PFSK-1 (cell line): ENCODE results near the gene RANBP17.

Experiments
- POLR2AphosphoS5 ChIP-seq: IDR thresholded peaks from 2 replicates; pipeline ENCODE4 v1.6.1; 2012; ENCODE audit warnings: low read depth, mild to moderate bottlenecking, control low read depth, low read length, moderate library complexity
- REST ChIP-seq, 2 experiments: IDR thresholded peaks; 2 replicates each; pipeline versions ENCODE4 v1.6.1 to v1.8.0; 2011 to 2012; ENCODE audit warnings: low read depth in 2 of 2, low read length in 2 of 2, control low read depth in 1 of 2, inconsistent platforms in 1 of 2, mild to moderate bottlenecking in 1 of 2, moderate library complexity in 1 of 2; ENCODE audit not compliant: insufficient read depth in 1 of 2

GRCh38 chr5:170917113-170917512 lies 55.3 kb downstream of the RANBP17 start:
- TF ChIP-seq REST (IDR thresholded peaks at IDR 0.05; ENCODE audit: insufficient read depth in 1 of 2, low read depth in 2 of 2, low read length in 2 of 2) (no peak), POLR2AphosphoS5 (no peak)
